Fibroblast of skin of back (primary cell): ENCODE data around the gene TMA16.

ENCODE experiments used
- DNase-seq: peaks from one replicate; pipeline ENCODE4 v3.0.0-alpha.2; 2013

TMA16 gene

GRCh38 chr4:163564221-163564720, 69.8 kb downstream of the TMA16 start:
- DNase-seq: no peak

DNA sequence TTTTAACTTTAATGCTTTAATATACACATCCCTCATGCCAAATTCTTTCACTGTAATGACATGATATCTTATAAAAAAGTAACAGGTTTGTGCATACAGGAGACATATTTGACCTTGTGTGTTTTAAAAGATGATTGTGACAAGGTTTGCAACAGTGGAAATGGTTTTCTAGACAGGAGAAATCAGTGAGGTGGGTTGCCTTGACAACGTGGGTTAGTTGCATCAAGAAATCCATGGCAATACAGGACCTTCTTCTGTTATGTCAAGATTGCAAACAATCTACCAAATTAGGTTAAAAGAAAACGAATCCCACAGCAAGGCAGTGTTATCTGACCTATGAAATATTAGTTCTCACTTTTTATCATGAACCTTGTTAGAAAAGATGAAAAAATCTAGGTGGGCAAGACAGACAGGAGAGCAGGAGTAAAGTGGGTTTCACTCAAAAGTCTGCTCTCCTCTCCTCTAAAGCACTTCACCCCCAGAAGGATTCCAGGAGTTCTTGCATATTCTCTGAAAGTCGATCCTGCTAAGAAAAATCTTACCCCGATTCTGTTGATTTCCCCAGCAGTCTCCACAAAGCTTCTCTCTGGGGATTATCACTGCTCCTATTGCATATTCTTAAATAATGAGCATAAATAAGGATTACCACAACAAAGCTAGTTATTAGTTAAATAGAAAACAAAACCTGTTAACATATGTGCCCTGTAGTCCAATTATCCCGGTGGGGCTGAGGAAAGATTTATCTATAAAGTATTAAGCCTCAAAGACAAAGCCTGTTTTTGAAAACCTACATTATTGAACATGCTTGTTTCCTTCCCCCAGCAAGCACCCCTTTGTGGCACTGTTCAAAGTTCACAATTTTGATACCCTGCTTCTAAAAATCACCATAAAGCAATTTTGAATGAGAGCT, 71.0 kb downstream of the TMA16 start:
- no peak for DNase-seq

GRCh38 chr4:163566257-163566796, 71.8 kb downstream of the TMA16 start:
- no peak for DNase-seq

- no peak for DNase-seq
These were observed 74.4 kb downstream of the TMA16 start for GRCh38 chr4:163568843-163569242.
